HCT116 (cell line): Measurements from ENCODE around the gene ACSS3. TPM values are rescaled to one million over a fixed set of nuclear protein-coding genes. Genes with fewer than 3 reads are reported as not detected.

Experiments
- ATAC-seq: fragments of 200-7000 bp; cut with Tn5 transposase; 2 replicates; pipeline ENCODE4 v1.9.1; 2020; ENCODE audit warnings: mild to moderate bottlenecking, moderate library complexity
- BruUV-seq: library from RNA; stranded (reverse); fragments of 400-500 nt; replicated peaks from 2 replicates; lab custom pipeline; 2021; lab: Mats Ljungman, UMichigan
- CTCF ChIA-PET: fragments of 300-600 bp; sonication (Branson Sonifier 250); formaldehyde crosslinking; loops from one replicate; lab custom pipeline; 2021; ENCODE audit warnings: antibody characterized with exemption; lab: Charles Lee
- POLR2A ChIA-PET: fragments of 300-600, 350-600 bp; sonication (Branson Sonifier 250); formaldehyde crosslinking; loops from one replicate; lab custom pipeline; 2021; ENCODE audit warnings: antibody characterized with exemption; lab: Charles Lee
- RAD21 ChIA-PET, 2 experiments: fragments of 300-600 bp; sonication (Branson Sonifier 250); formaldehyde crosslinking; loops; one replicate each; lab custom pipeline; 2023; ENCODE audit warnings: low total read pairs in 2 of 2; ENCODE audit not compliant: uncharacterized antibody in 2 of 2, unreplicated experiment in 2 of 2, low non-redundant PET in 1 of 2; lab: Charles Lee
- DNase-seq: peaks from one replicate; pipeline ENCODE4 v3.0.0-alpha.2; 2010; ENCODE audit warnings: low read depth, low spot score
- H2AFZ ChIP-seq: fragments of 200-600 bp; shearing (Covaris generic), sonication (generic); 2 replicates; pipeline ENCODE4 v1.6.1; 2017; ENCODE audit warnings: low read depth, mixed run types, mixed read lengths, antibody characterized with exemption, low read length; ENCODE audit not compliant: poor library complexity, severe bottlenecking
- H3K27ac ChIP-seq: 2 replicates; pipeline ENCODE4 v1.5.1; 2012; ENCODE audit warnings: low read depth, low read length
- H3K27me3 ChIP-seq: fragments of 200-600 bp; sonication (generic); 2 replicates; pipeline ENCODE4 v1.6.1; 2016; ENCODE audit warnings: mixed run types, low read length, mixed read lengths; ENCODE audit not compliant: insufficient read depth
- H3K36me3 ChIP-seq, 2 experiments: fragments of 200-500 bp in 1 of 2; fragments of 200-600 bp in 1 of 2; sonication (Bioruptor generic) in 1 of 2; sonication (generic) in 1 of 2; 2 replicates each; pipeline versions ENCODE4 v1.5.1 to v1.6.1; 2014 to 2016; ENCODE audit warnings: low read length in 2 of 2, inconsistent platforms in 1 of 2, mixed read lengths in 1 of 2, mixed run types in 1 of 2; ENCODE audit not compliant: insufficient read depth in 2 of 2, control insufficient read depth in 1 of 2
- H3K4me1 ChIP-seq, 2 experiments: fragments of 200-600 bp in 1 of 2; sonication (generic) in 1 of 2; 2 replicates each; pipeline versions ENCODE4 v1.5.1 to v1.6.1; 2012 to 2017; ENCODE audit warnings: low read length in 2 of 2, inconsistent platforms in 1 of 2, mild to moderate bottlenecking in 1 of 2, mixed read lengths in 1 of 2, mixed run types in 1 of 2, moderate library complexity in 1 of 2; ENCODE audit not compliant: insufficient read depth in 2 of 2, control insufficient read depth in 1 of 2
- H3K4me2 ChIP-seq: fragments of 200-600 bp; sonication (generic); 2 replicates; pipeline ENCODE4 v1.6.1; 2017; ENCODE audit warnings: mixed run types, low read length, mixed read lengths
- H3K4me3 ChIP-seq, 2 experiments: fragments of 200-600 bp in 1 of 2; sonication (generic) in 1 of 2; replicated peaks in 1 of 2; 2 replicates each; pipeline ENCODE4 v1.5.1; 2011 to 2016; ENCODE audit warnings: low read length in 2 of 2, control low read depth in 1 of 2, low read depth in 1 of 2, mild to moderate bottlenecking in 1 of 2, mixed read lengths in 1 of 2, mixed run types in 1 of 2
- H3K79me2 ChIP-seq: fragments of 200-600 bp; sonication (generic); 2 replicates; pipeline ENCODE4 v1.6.1; 2017; ENCODE audit warnings: mild to moderate bottlenecking, mixed run types, low read length, moderate library complexity, mixed read lengths; ENCODE audit not compliant: insufficient read depth
- H3K9ac ChIP-seq: fragments of 200-600 bp; sonication (generic); 2 replicates; pipeline ENCODE4 v1.6.1; 2016; ENCODE audit warnings: low read length, mixed read lengths
- H3K9me2 ChIP-seq: fragments of 200-600 bp; sonication (generic), shearing (Covaris generic); 2 replicates; pipeline ENCODE4 v1.6.1; 2017; ENCODE audit warnings: mixed run types, mild to moderate bottlenecking, moderate library complexity; ENCODE audit not compliant: insufficient read depth
- H3K9me3 ChIP-seq, 2 experiments: fragments of 200-500 bp in 1 of 2; fragments of 200-600 bp in 1 of 2; sonication (Bioruptor generic) in 1 of 2; sonication (generic) in 1 of 2; 2 replicates each; pipeline ENCODE4 v1.6.1; 2014 to 2017; ENCODE audit warnings: low read length in 2 of 2, mixed read lengths in 2 of 2, inconsistent platforms in 1 of 2, low read depth in 1 of 2, mild to moderate bottlenecking in 1 of 2, mixed run types in 1 of 2, moderate library complexity in 1 of 2; ENCODE audit not compliant: control insufficient read depth in 1 of 2, insufficient read depth in 1 of 2
- H4K20me1 ChIP-seq: fragments of 200-600 bp; sonication (generic), shearing (Covaris generic); 2 replicates; pipeline ENCODE4 v1.6.1; 2017; ENCODE audit warnings: mixed run types, mild to moderate bottlenecking, moderate library complexity; ENCODE audit not compliant: insufficient read depth
- CTCF ChIP-seq, 3 experiments: fragments of 200-600 bp in 1 of 3; sonication (generic) in 1 of 3; IDR thresholded peaks in 2 of 3; conservative IDR thresholded peaks in 1 of 3; 2 replicates each; pipeline ENCODE4 v1.5.1; 2012 to 2017; ENCODE audit warnings: low read depth in 2 of 3, low read length in 2 of 3, antibody characterized with exemption in 1 of 3, borderline replicate concordance in 1 of 3, control low read depth in 1 of 3, mild to moderate bottlenecking in 1 of 3, mixed read lengths in 1 of 3, mixed run types in 1 of 3, moderate library complexity in 1 of 3; ENCODE audit not compliant: insufficient read depth in 1 of 3
- EGR1 ChIP-seq: IDR thresholded peaks from 2 replicates; pipeline ENCODE4 v1.6.1; 2012; ENCODE audit warnings: low read depth
- FOSL1 ChIP-seq: IDR thresholded peaks from 2 replicates; pipeline ENCODE4 v1.6.1; 2012; ENCODE audit warnings: low read depth
- POLR2A ChIP-seq: IDR thresholded peaks from 2 replicates; pipeline ENCODE4 v1.7.0; 2011; ENCODE audit warnings: borderline replicate concordance; ENCODE audit not compliant: insufficient read depth, insufficient read length; ENCODE audit errors: extremely low read depth
- POLR2AphosphoS5 ChIP-seq: IDR thresholded peaks from 2 replicates; pipeline ENCODE4 v1.6.1; 2011; ENCODE audit warnings: mild to moderate bottlenecking, low read depth, low read length, moderate library complexity
- RAD21 ChIP-seq: IDR thresholded peaks from 2 replicates; pipeline ENCODE4 v1.6.1; 2012; ENCODE audit warnings: low read depth, mild to moderate bottlenecking
- REST ChIP-seq: IDR thresholded peaks from 2 replicates; pipeline ENCODE4 v1.6.1; 2012; ENCODE audit warnings: low read depth
- SIN3A ChIP-seq: IDR thresholded peaks from 2 replicates; pipeline ENCODE4 v1.6.1; 2012; ENCODE audit warnings: low read depth
- SP1 ChIP-seq: IDR thresholded peaks from 2 replicates; pipeline ENCODE4 v1.6.1; 2012; ENCODE audit warnings: low read depth
- SRF ChIP-seq: IDR thresholded peaks from 2 replicates; pipeline ENCODE4 v1.6.1; 2012; ENCODE audit warnings: low read depth
- TCF7L2 ChIP-seq: IDR thresholded peaks from 2 replicates; pipeline ENCODE4 v1.7.0; 2011; ENCODE audit warnings: borderline replicate concordance, inconsistent platforms; ENCODE audit not compliant: insufficient read depth, insufficient read length; ENCODE audit errors: extremely low read depth
- YY1 ChIP-seq: IDR thresholded peaks from 2 replicates; pipeline ENCODE4 v1.6.1; 2011; ENCODE audit warnings: low read length, low read depth, moderate library complexity, mild to moderate bottlenecking; ENCODE audit not compliant: insufficient replicate concordance; ENCODE audit errors: extremely low read depth
- ZBTB33 ChIP-seq: IDR thresholded peaks from 2 replicates; pipeline ENCODE4 v1.6.1; 2011; ENCODE audit warnings: mild to moderate bottlenecking, low read length, moderate library complexity; ENCODE audit not compliant: insufficient replicate concordance; ENCODE audit errors: extremely low read depth
- intact Hi-C: fragments of 100-400 bp; cut with micrococcal nuclease; formaldehyde crosslinking; loops from 2 replicates; pipeline ENCODE4 v1.10.0; 2022
- total RNA-seq: library from RNA; stranded (reverse); gene quantifications from one replicate; pipeline ENCODE4 v1.2.1, GENCODE V29; 2021; ENCODE audit not compliant: unreplicated experiment

The ACSS3 gene
- total RNA-seq, 1 experiment from 2014 or later, result 0.30 TPM

- H3K9me2 ChIP-seq, result no peaks in the 10 kb centered on the region
- H3K36me3 ChIP-seq, result no peaks in the 10 kb centered on the region
- CTCF ChIA-PET, result no interaction called here
- DNase-seq (no peak), ATAC-seq (no peak)
- TF ChIP-seq POLR2AphosphoS5 (no peak), SIN3A (no peak), SP1 (no peak)
- no peak overlapping the region for H3K9ac ChIP-seq
- no peaks in the 10 kb centered on the region; a peak in 1 of 4 replicates for H3K9me3 ChIP-seq
- H3K79me2 ChIP-seq, result no peaks in the 10 kb centered on the region
- BruUV-seq, result no TSS peak
- RAD21 ChIA-PET, result no interaction called here
- intact Hi-C loops, result no loop called here
- H3K4me1 ChIP-seq, result no peaks in the 10 kb centered on the region
- H3K4me2 ChIP-seq, result no peak overlapping the region
- H3K4me3 ChIP-seq, result no peak overlapping the region
- H2AFZ ChIP-seq, result no peak overlapping the region
- H3K27me3 ChIP-seq, result no peaks in the 10 kb centered on the region
- POLR2A ChIA-PET, result no interaction called here
- H4K20me1 ChIP-seq, result no peaks in the 10 kb centered on the region
- no peak overlapping the region for H3K27ac ChIP-seq
Measured at GRCh38 chr12:81123611-81124010, 45.7 kb downstream of the ACSS3 start.

GRCh38 chr12:81125691-81126090 is 47.8 kb downstream of the ACSS3 start:
- ChIA-PET POLR2A (no interaction called here), RAD21 (no interaction called here), CTCF (no interaction called here)
- no peak overlapping the region for H3K27ac ChIP-seq
- H4K20me1 ChIP-seq, result no peaks in the 10 kb centered on the region
- intact Hi-C loops, result no loop called here
- H2AFZ ChIP-seq, result no peak overlapping the region
- no peak overlapping the region for H3K4me3 ChIP-seq
- BruUV-seq, result no TSS peak
- no peaks in the 10 kb centered on the region for H3K79me2 ChIP-seq
- no peak for DNase-seq
- H3K4me2 ChIP-seq, result no peak overlapping the region
- no peaks in the 10 kb centered on the region for H3K27me3 ChIP-seq
- H3K9me2 ChIP-seq, result no peaks in the 10 kb centered on the region
- no peaks in the 10 kb centered on the region for H3K36me3 ChIP-seq
- no peaks in the 10 kb centered on the region for H3K4me1 ChIP-seq
- no peak overlapping the region for H3K9ac ChIP-seq
- H3K9me3 ChIP-seq, result no peaks in the 10 kb centered on the region
- ATAC-seq, result no peak
- TF ChIP-seq EGR1 (no peak), SRF (no peak), RAD21 (no peak), REST (no peak), POLR2A (no peak), SP1 (no peak), CTCF (IDR thresholded peaks at IDR 0.05 in 2 of 3, conservative IDR thresholded peaks at IDR 0.05 in 1 of 3; ENCODE audit: borderline replicate concordance in 1 of 3, insufficient read depth in 1 of 3, low read depth in 2 of 3, low read length in 2 of 3) (no peak), POLR2AphosphoS5 (no peak), ZBTB33 (no peak), FOSL1 (no peak), TCF7L2 (no peak), YY1 (no peak)
